ENCODE results near the gene TMEM98.

The TMEM98 gene, protein sequence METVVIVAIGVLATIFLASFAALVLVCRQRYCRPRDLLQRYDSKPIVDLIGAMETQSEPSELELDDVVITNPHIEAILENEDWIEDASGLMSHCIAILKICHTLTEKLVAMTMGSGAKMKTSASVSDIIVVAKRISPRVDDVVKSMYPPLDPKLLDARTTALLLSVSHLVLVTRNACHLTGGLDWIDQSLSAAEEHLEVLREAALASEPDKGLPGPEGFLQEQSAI

DNA sequence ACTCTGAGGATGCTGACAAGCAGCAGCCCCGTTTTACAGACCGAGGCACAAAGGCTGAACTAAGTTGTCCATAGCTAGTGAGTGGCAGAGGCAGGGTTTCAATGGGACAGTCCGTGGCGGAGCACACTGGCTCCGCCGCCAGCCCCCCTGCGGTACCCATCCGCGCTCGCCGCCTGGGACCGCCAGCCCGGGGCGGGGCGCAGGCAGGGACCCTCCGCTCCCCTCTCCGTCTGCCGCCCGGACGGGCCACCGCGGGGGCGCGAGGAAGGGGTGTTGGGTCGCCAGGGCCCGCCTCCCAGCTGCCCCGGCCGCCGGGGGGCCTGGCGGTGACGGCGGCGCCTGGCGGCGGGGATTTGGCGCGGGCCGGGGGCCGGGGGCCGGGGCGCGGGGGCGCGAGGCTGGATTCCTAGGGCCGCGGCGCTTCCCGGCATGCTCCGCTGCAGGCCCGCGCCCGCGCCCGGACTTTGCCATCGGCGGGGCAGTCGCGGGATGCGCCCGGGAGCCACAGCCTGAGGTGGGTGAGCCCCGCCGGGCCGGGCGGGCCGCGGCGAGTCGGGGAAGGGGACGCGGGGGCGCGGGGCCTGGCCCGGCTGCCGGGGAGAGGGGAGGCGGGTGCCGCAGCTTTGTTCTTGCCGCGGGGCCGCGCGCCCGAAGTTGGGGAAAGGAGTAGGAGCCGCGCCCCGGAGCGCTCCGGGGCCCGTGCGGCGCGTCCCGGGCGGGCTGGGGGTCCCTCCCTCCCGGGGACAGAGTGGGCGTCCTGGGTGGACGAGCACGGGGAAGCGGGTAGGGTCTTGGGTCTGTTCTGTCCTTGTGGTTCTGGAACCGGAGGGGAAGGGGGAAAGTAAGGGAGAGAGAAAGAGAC, at the start of gene TMEM98:
TSS of gene TMEM98 (plus strand) at position 430 of the 862 bp plus-strand sequence. CDS start 3,376 bp downstream, outside the sequence.
- DNase-seq (ENCODE audit: low read depth): no peak
- no peak within 1 kb of the TSS for H3K4me3 ChIP-seq (ENCODE audit: low read depth, low read length)
- TF ChIP-seq MYC (IDR thresholded peaks at IDR 0.05; ENCODE audit: low read depth, low read length) (no peak), MAX (IDR thresholded peaks at IDR 0.05; ENCODE audit: low read depth, low read length) (no peak), POLR2A (IDR thresholded peaks at IDR 0.05; ENCODE audit: extremely low read depth, insufficient read length) (no peak)
- TF ChIP-seq, protein P1, sequence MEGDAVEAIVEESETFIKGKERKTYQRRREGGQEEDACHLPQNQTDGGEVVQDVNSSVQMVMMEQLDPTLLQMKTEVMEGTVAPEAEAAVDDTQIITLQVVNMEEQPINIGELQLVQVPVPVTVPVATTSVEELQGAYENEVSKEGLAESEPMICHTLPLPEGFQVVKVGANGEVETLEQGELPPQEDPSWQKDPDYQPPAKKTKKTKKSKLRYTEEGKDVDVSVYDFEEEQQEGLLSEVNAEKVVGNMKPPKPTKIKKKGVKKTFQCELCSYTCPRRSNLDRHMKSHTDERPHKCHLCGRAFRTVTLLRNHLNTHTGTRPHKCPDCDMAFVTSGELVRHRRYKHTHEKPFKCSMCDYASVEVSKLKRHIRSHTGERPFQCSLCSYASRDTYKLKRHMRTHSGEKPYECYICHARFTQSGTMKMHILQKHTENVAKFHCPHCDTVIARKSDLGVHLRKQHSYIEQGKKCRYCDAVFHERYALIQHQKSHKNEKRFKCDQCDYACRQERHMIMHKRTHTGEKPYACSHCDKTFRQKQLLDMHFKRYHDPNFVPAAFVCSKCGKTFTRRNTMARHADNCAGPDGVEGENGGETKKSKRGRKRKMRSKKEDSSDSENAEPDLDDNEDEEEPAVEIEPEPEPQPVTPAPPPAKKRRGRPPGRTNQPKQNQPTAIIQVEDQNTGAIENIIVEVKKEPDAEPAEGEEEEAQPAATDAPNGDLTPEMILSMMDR (IDR thresholded peaks at IDR 0.05; ENCODE audit: low read depth, low read length): no peak

DNA sequence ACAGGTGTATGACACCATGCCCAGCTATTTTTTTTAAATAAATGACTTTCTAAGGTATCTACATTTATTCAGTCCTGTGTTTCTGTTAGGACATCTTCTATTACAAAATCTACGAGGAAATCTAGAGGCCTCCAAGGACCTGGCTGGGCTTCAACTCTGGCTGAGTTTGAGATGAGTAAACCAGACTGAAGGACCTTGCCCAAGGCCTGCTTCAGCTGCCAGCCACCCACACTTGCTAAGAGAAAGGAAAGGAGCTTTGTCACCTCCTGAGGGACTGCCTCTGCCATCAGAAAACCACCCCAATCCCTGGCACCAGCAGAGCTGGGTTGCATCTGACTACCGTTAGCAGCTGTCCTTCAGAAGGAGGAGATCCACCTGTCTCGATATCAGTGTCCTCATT, 49.7 kb upstream of the TMEM98 start:
- TF ChIP-seq MYC (IDR thresholded peaks at IDR 0.05; ENCODE audit: low read depth, low read length) (no peak), MAX (IDR thresholded peaks at IDR 0.05; ENCODE audit: low read depth, low read length) (no peak), POLR2A (IDR thresholded peaks at IDR 0.05; ENCODE audit: extremely low read depth, insufficient read length) (no peak)
- TF ChIP-seq, protein P1 (IDR thresholded peaks at IDR 0.05; ENCODE audit: low read depth, low read length): no peak
- no peak overlapping the region for H3K4me3 ChIP-seq (ENCODE audit: low read depth, low read length)
- DNase-seq (ENCODE audit: low read depth): no peak

- DNase-seq (ENCODE audit: low read depth): no peak
- no peak overlapping the region for H3K4me3 ChIP-seq (ENCODE audit: low read depth, low read length)
- TF ChIP-seq POLR2A (IDR thresholded peaks at IDR 0.05; ENCODE audit: extremely low read depth, insufficient read length) (no peak), MAX (IDR thresholded peaks at IDR 0.05; ENCODE audit: low read depth, low read length) (no peak), MYC (IDR thresholded peaks at IDR 0.05; ENCODE audit: low read depth, low read length) (no peak)
- TF ChIP-seq, protein P1 (IDR thresholded peaks at IDR 0.05; ENCODE audit: low read depth, low read length): no peak
These were observed 48.8 kb upstream of the TMEM98 start for GRCh38 chr17:32879134-32879533.

DNA sequence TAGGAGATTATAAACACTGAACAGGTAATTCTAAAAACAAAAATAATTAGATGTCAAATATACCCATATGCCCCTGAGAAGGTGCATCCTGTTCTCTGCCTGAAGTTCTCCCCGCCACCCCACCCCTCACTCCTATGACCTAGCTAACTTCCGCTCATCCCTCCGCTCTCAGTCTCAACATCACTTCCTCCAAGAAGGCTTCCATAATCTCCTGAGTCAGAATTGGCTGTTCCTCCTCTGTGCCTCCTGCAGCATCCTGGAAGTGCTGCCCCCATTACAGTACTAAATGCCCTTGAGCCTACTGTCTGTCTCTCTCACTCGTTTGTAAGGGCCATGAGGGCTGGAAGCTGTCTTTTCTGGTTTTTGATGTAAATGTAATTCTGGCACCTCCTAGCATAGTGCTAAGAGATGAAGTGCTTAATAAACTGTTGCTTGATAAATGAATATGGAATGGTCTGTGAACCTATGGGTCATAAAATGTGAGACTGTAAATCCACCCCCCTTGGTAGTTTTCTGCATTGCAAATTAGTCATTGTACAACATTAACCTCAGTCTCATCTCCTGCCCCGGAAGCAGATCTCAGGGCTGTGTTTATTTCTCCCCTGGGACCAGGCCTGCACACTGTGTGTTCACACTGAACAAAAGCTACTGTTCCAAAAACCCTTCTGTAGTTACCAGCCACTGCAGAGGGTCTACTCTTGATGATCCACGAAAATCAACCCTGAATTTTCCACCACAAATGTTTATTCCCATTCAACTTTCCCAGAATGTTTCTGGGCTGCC, 47.1 kb upstream of the TMEM98 start:
- DNase-seq (ENCODE audit: low read depth): peak; percentile 62
- no peak overlapping the region for H3K4me3 ChIP-seq (ENCODE audit: low read depth, low read length)
- TF ChIP-seq POLR2A (IDR thresholded peaks at IDR 0.05; ENCODE audit: extremely low read depth, insufficient read length) (no peak), MYC (IDR thresholded peaks at IDR 0.05; ENCODE audit: low read depth, low read length) (no peak), MAX (IDR thresholded peaks at IDR 0.05; ENCODE audit: low read depth, low read length) (no peak)
- TF ChIP-seq, protein P1 (IDR thresholded peaks at IDR 0.05; ENCODE audit: low read depth, low read length): no peak

DNA sequence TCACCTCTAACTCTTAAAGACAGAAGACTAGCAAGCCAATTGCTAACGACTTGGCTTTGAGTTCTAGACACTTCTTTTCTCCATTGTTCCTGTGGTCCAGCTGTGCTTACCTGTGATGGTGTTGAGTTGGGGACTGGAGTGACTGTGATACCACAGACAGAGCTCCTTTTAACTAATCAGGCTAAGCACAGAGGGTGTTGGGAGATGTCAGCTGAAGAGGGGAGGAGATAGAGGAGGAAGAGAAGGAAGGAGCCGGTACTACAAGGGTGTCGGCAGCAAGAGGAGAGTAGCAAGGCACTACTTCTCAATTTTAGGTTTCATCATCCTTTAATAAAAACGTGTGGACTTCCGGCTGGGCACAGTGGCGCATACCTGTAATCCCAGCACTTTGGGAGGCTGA, 45.9 kb upstream of the TMEM98 start:
- no peak for DNase-seq (ENCODE audit: low read depth)
- no peak overlapping the region for H3K4me3 ChIP-seq (ENCODE audit: low read depth, low read length)
- TF ChIP-seq, protein P1 (IDR thresholded peaks at IDR 0.05; ENCODE audit: low read depth, low read length): no peak
- no peak for TF ChIP-seq MYC (IDR thresholded peaks at IDR 0.05; ENCODE audit: low read depth, low read length)
- no peak for TF ChIP-seq MAX (IDR thresholded peaks at IDR 0.05; ENCODE audit: low read depth, low read length)
- no peak for TF ChIP-seq POLR2A (IDR thresholded peaks at IDR 0.05; ENCODE audit: extremely low read depth, insufficient read length)
